Cardiac septum (tissue), 1 donor: ENCODE data around the gene SLC25A29. TPM values are rescaled to one million over a fixed set of nuclear protein-coding genes. Genes with fewer than 3 reads are reported as not detected.
"Not testable (repeated sequence)": the region's sequence is repeated elsewhere in the genome, so short reads cannot be mapped to it uniquely, and the experiment has no call there.

Experiments
- DNase-seq: peaks from one replicate; pipeline ENCODE4 v3.0.0-alpha.2; 2020; ENCODE audit warnings: low spot score
- intact Hi-C: fragments of 100-400 bp; cut with DNase I; formaldehyde crosslinking; loops from one replicate; pipeline ENCODE4 v1.14.0; 2022
- total RNA-seq: library from RNA; stranded (reverse); fragmentation: NEBNext Ultra II Directional; extraction: Animal tissue kit (Norgen Biotek cat#: 25700); gene quantifications from one replicate; pipeline ENCODE4 v1.2.1, GENCODE V29; 2021
- donor health status: DM: no; HTN: no; CAD: no.

Gene SLC25A29
- total RNA-seq, 1 donor from 2014 or later: 29.3 TPM

DNA sequence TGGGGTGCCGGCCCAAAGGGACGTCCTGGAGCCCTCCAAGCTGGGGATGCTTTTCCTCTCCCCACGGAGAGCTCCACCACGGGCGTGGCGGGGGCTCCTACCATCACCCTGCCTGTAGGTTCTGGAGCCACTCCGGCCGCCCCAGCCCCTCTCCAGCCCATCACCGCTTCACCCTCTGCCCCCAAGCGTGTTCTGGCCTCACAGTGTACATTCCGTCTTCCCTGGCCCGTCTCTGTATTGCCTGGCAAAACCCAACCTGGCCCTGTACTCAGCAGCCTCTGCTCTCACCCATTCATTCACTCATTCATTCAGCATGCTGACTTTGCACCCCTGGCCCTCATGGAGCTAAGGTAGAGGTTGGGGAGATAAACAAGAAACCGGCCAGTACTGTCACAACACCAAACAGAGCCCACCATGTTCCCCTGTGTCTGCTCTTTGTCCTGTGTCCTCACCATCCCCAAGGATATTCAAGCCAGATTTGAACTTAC lies 20.3 kb downstream of the SLC25A29 start:
- intact Hi-C loops: loop anchor here (2.0 to 5.0 kb wide), 2 partner anchors 45 to 91 kb away; partner anchors contain the start of gene WDR25
- DNase-seq: no peak

GRCh38 chr14:100285021-100285912 lies 21.0 kb downstream of the SLC25A29 start:
- peak; percentile 88 for DNase-seq
- intact Hi-C loops: loop anchor here (2.0 to 5.0 kb wide), 2 partner anchors 44 to 92 kb away; partner anchors contain the start of gene WDR25

DNA sequence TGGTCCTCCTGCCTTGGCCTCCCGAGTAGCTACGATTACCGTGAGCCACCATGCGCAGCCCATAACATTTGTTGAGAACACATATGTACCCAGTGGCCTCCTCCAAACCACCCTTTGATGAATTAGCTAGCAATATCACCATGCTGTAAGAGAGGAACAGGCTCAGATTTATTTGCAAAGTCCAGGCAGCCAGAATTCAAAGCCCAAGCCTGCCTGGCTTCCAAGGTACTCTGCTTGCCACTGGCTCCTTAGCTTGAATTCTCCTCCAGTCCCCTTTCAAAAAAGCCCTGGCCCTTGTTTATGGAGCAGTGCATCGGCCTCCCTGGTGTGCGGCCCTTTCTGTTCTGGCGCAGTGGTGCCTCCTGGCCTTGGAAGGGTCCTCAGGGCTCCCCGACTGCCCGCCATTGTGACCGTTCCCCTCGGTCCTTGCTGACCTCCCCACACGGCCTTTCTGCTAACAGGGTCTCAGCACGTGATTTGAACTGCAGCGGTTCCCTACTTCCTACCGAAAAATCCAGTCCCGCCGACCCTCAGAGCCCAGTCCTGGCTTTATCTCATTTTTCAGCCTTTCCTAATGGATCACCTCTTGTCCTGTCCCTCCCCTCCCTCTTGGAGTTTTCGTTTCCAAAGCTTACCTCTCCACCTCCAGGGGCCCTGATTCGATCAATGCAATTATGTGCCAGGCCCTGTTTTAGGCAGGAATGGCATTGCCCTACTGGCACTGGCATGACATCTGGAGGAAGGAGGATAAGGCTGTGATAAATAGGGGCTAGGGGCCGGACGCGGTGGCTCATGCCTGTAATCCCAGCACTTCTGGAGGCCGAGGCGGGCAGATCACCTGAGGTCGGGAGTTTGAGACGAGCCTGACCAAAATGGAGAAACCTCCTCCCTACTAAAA lies 22.0 kb downstream of the SLC25A29 start:
- intact Hi-C loops: loop anchor here (2.0 kb wide), 1 partner anchor 43 kb away; no protein-coding TSS in a partner anchor
- DNase-seq: no peak

DNA sequence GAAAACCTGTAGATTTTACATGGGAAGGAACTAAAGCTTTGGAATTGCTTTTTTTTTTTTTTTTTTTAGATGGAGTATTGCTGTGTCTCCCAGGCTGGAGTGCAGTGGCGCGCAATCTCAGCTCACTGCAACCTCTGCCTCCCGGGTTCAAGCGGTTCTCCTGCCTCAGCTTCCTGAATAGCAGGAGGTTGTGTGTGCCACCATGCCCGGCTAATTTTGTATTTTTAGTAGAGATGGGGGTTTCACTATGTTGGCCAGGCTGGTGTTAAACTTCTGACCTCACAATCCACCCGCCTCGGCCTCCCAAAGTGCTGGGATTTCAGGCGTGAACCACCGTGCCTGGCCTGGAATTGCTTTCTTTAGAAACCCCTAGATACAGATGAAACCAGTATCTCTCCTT lies 22.8 kb downstream of the SLC25A29 start:
- intact Hi-C loops, DNase-seq: not testable (repeated sequence)

DNA sequence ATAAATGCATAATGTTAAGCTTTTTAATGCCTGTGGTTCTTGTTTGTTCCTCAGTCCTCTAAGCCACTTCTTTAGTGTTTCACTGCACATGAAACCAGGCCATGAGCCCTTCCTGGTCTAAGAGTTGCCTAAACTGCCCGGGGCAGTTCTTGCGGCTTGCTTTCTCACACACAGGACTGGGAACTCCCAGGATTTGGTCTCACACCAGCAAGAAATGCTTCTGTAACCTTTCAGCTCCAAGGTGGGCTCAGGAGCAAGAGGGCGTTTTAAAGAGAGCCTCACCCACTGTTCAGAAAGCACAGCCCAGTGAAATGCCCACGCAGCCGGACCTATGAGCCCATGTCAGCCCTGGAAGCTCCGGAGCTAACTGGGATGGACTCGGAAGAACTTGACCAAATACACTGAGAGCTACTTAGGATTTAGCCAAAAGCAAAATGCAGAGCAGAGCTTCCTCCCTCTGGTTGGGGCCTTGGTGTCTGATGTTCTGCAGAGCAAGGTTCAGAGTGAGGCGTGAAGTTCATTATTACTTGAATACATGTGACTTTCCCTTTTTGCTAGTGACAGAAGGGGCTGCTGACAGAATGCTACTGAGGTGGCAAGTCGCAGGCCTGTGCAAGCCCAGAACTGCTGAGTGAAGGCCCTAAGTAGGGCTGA lies 23.4 kb downstream of the SLC25A29 start:
- intact Hi-C loops: no loop called here
- DNase-seq: no peak

GRCh38 chr14:100282083-100282350 lies 24.2 kb downstream of the SLC25A29 start:
- DNase-seq: no peak
- intact Hi-C loops: no loop called here

GRCh38 chr14:100281286-100282082 lies 24.8 kb downstream of the SLC25A29 start:
- intact Hi-C loops: no loop called here
- DNase-seq: no peak

DNA sequence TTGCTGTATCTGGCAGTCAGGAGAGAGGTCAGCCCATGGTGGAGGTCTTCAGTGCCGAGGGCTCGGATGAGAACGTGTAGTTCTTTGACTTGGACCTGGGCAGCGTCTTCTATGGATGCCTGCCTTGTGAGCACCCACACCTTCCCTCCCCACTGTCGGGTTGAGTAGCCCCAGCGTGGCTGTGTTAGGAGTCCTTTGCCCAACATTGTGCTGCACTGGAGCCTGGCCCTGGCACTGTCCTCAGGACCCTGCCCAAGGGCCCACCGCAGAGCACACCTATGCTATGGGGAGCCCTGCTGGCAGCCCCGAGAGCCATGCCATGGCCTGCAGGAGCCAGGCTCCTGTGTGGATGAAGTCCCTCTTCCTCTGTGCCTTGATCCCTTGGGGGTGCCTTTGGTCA lies 26.7 kb downstream of the SLC25A29 start:
- intact Hi-C loops: no loop called here
- no peak for DNase-seq

DNA sequence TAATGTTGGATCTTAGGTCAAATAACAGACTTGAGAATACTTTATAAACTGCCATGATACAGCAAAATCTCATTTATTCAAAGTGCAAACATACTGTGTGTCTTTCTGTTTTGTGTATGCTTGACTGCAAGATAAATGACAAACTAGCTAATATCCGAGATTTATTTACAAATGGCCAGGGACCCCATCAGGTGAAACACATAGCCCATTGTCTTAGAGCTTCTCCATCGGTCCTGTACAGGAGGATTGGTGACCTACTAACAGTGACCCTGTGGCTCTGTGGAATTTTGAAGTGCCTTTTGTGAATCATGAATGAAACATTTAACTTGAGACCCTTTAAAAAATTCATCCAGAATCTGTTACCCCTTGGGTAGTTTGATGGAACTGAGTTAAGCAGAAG lies 27.1 kb downstream of the SLC25A29 start:
- no peak for DNase-seq
- intact Hi-C loops: no loop called here

GRCh38 chr14:100278702-100279101 lies 27.5 kb downstream of the SLC25A29 start:
- no peak for DNase-seq
- intact Hi-C loops: no loop called here

- no peak for DNase-seq
- intact Hi-C loops: no loop called here
Measured at GRCh38 chr14:100275214-100275613, 31.0 kb downstream of the SLC25A29 start.

DNA sequence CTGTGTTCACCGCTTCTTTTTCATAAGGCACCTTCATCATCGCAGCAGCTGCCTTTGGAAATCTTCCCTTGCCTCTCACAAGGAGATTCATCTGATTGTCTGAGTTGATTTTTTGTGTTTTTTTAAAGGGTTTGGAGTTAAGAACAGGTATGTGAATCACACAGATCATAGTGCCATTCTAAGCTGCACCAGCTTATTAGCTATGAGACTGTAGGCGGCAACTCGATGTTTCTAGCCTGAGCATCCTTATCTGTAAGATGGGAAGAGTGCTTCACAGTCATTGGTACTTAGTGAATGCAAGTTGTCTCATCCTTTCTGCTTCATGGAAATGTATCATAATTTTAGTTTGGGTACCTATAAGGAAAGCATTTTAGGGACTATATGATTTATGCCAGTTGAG lies 32.0 kb downstream of the SLC25A29 start:
- DNase-seq: no peak
- intact Hi-C loops: no loop called here

GRCh38 chr14:100271247-100271939 lies 34.9 kb downstream of the SLC25A29 start:
- intact Hi-C loops: no loop called here
- no peak for DNase-seq

DNA sequence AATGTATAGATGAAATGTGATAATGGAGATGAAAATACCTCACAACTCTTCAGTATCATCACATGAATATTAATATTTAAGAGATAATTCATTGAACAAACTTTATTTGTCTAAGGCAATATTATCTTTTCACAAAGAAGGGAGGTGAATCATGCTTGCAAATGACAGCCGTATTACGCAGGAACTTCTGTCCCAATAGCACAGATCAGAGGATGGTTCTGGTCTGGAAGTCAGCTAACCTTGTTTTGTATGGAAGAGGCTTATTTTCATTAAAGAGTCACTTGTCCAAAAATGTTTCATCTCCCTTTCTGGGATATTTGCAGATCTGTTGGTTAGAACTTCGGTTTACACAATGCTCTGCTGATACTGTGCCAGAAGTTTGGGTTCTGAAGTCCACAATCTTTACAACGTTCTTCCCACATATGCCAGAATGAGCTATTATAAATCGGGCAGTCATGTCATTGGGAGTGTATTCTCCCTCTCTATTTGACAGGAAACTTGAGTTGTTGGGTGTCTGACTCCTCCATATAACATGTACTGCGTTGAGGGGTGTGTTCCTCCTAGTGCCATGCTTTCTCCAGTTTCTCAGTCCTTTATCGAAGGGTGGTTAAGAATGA lies 37.5 kb downstream of the SLC25A29 start:
- no peak for DNase-seq
- intact Hi-C loops: no loop called here

- intact Hi-C loops: no loop called here
- no peak for DNase-seq
Measured at GRCh38 chr14:100267990-100268389, 38.3 kb downstream of the SLC25A29 start.

GRCh38 chr14:100263141-100263540 lies 43.1 kb downstream of the SLC25A29 start:
- intact Hi-C loops: no loop called here
- no peak for DNase-seq

- no peak for DNase-seq
- intact Hi-C loops: no loop called here
Measured at GRCh38 chr14:100262545-100262944, 43.7 kb downstream of the SLC25A29 start.

DNA sequence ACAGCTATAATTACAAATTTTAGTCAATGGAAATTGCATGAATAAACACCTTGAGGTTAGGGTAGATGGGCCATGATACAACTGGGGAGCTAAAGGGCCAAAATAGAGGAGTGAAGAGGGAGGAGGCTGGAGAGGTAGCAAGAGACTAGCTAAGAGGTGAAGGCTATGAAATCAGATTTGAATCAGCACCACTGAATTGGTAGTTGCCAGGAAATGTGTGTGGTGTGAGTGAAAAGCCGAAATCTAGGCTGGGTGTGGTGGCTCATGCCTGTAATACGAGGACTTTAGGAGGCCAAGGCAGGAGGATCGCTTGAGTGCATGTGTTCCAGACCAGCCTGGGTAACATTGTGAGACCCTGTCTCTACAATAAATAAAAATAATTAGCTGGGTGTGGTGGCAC lies 44.6 kb downstream of the SLC25A29 start:
- intact Hi-C loops: no loop called here
- DNase-seq: no peak
